ENCODE measurements around the gene TMEM198. TPM values are rescaled to one million over a fixed set of nuclear protein-coding genes. Genes with fewer than 3 reads are reported as not detected.

The TMEM198 gene
- total and polyA plus RNA-seq, 9 of the 15 experiments (the other 6 are each of a cell fraction or from before 2014, with no cell fraction given) = 0.03 to 3.8 (median 1.0) TPM

GRCh38 chr2:219521066-219521880 is 22.6 kb upstream of the TMEM198 start (continued):
- TF ChIP-seq ZBTB11 (CRISPR knock-in tag; IDR thresholded peaks at IDR 0.05) (0 out of 6 replicates have a peak, but pooled peaks of 1 of the 3 experiments have one; percentile 23), FOXM1 (IDR thresholded peaks at IDR 0.05; ENCODE audit: low read depth) (no peak), FOXM1 (CRISPR knock-in tag; IDR thresholded peaks at IDR 0.05; ENCODE audit: low read depth) (no peak), PKNOX1 (IDR thresholded peaks at IDR 0.05) (peak; percentile 66), OTX1 (CRISPR knock-in tag; IDR thresholded peaks at IDR 0.05) (no peak), GATA2 (CRISPR knock-in tag; IDR thresholded peaks at IDR 0.05) (peak; percentile 59; the same call in 1 of the 2 replicates), CBFA2T3 (IDR thresholded peaks at IDR 0.05) (peak; percentile 90), RNF2 (IDR thresholded peaks at IDR 0.05) (peak; percentile 88), ZZZ3 (IDR thresholded peaks at IDR 0.05) (no peak), STAG1 (CRISPR knock-in tag; IDR thresholded peaks at IDR 0.05; ENCODE audit: borderline replicate concordance) (no peak), ZBTB7A (IDR thresholded peaks at IDR 0.05; ENCODE audit: borderline replicate concordance, control insufficient read depth, low read depth, low read length) (peak; percentile 97), MTA2 (IDR thresholded peaks at IDR 0.05; ENCODE audit: low read depth) (peak; percentile 41), RBM17 (IDR thresholded peaks at IDR 0.05; ENCODE audit: borderline replicate concordance, low read depth, low read length) (no peak), ZFP1 (CRISPR knock-in tag; IDR thresholded peaks at IDR 0.05) (no peak), RBM25 (IDR thresholded peaks at IDR 0.05; ENCODE audit: low read depth, low read length, severe bottlenecking) (no peak), ARID3A (IDR thresholded peaks at IDR 0.05; ENCODE audit: borderline replicate concordance, low read depth, low read length) (peak; percentile 83; the same call in 1 of the 2 replicates)
- TF ChIP-seq, protein P1, sequence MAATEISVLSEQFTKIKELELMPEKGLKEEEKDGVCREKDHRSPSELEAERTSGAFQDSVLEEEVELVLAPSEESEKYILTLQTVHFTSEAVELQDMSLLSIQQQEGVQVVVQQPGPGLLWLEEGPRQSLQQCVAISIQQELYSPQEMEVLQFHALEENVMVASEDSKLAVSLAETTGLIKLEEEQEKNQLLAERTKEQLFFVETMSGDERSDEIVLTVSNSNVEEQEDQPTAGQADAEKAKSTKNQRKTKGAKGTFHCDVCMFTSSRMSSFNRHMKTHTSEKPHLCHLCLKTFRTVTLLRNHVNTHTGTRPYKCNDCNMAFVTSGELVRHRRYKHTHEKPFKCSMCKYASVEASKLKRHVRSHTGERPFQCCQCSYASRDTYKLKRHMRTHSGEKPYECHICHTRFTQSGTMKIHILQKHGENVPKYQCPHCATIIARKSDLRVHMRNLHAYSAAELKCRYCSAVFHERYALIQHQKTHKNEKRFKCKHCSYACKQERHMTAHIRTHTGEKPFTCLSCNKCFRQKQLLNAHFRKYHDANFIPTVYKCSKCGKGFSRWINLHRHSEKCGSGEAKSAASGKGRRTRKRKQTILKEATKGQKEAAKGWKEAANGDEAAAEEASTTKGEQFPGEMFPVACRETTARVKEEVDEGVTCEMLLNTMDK (IDR thresholded peaks at IDR 0.05; ENCODE audit: borderline replicate concordance, insufficient read depth, low read depth, low read length, poor library complexity, severe bottlenecking) = peak; percentile 85
- TF ChIP-seq, protein P2, sequence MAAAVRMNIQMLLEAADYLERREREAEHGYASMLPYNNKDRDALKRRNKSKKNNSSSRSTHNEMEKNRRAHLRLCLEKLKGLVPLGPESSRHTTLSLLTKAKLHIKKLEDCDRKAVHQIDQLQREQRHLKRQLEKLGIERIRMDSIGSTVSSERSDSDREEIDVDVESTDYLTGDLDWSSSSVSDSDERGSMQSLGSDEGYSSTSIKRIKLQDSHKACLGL (CRISPR knock-in tag; IDR thresholded peaks at IDR 0.05; ENCODE audit: borderline replicate concordance, poor library complexity, severe bottlenecking) = no peak

Measured in K562 (cell line).